ENCODE data around the gene PALMD.

The PALMD gene

GRCh38 chr1:99702221-99702620 is 56.3 kb downstream of the PALMD start:
- DNase-seq = no peak

- no peak for DNase-seq
Observed at GRCh38 chr1:99704356-99704816, 58.5 kb downstream of the PALMD start.

- DNase-seq = no peak
Observed at GRCh38 chr1:99705385-99705784, 59.5 kb downstream of the PALMD start.

- DNase-seq = peak; percentile 9 to 36
Observed at GRCh38 chr1:99707535-99708142, 61.7 kb downstream of the PALMD start.

GRCh38 chr1:99710994-99711393 is 65.1 kb downstream of the PALMD start:
- no peak for DNase-seq

- no peak for DNase-seq
Observed at GRCh38 chr1:99713006-99713405, 67.1 kb downstream of the PALMD start.

- DNase-seq = no peak
Observed at GRCh38 chr1:99717005-99717404, 71.1 kb downstream of the PALMD start.

- DNase-seq = no peak
Observed at GRCh38 chr1:99723251-99723650, 77.3 kb downstream of the PALMD start.

- DNase-seq = no peak
Observed at GRCh38 chr1:99725996-99726395, 80.1 kb downstream of the PALMD start.

- no peak for DNase-seq
Observed at GRCh38 chr1:99726407-99726806, 80.5 kb downstream of the PALMD start.

GRCh38 chr1:99726818-99727217 is 80.9 kb downstream of the PALMD start:
- no peak for DNase-seq

GRCh38 chr1:99727575-99728185 is 81.8 kb downstream of the PALMD start:
- DNase-seq = no peak

- no peak for DNase-seq
Observed at GRCh38 chr1:99728494-99729235, 82.8 kb downstream of the PALMD start.

- DNase-seq = no peak
Observed at GRCh38 chr1:99731384-99731783, 85.5 kb downstream of the PALMD start.

GRCh38 chr1:99735852-99736251 is 89.9 kb downstream of the PALMD start:
- DNase-seq = no peak

- DNase-seq = no peak
Observed at GRCh38 chr1:99737016-99737415, 91.1 kb downstream of the PALMD start.

GRCh38 chr1:99738858-99739465 is 93.0 kb downstream of the PALMD start:
- no peak for DNase-seq

GRCh38 chr1:99740141-99740540 is 94.2 kb downstream of the PALMD start:
- DNase-seq = no peak

Measured in activated CD4-positive, alpha-beta T cell treated with anti-CD3 and anti-CD28 coated beads for 4 hours (primary cell).